ENCODE data around the gene ASIP.
"Not testable (repeated sequence)": the region's sequence is repeated elsewhere in the genome, so short reads cannot be mapped to it uniquely, and the experiment has no call there.

The ASIP gene

DNA sequence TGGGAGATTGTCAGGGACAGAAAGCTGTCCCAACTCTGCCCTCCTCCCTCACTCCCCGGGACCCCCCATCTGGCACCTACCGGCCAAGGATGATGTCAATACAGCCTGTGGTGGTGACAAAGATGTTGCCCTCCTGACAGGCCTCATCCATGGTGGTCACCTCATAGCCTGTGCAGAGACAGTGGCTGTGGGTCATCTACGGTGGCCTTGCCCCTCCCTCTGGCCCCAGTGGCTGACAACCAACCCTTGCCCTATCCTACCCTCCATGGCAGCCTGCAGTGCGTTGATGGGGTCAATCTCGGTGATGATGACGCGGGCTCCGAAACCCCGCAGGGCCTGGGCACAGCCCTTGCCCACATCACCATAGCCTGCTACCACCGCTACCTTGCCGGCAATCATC lies 49.2 kb downstream of the ASIP start:
- DNase-seq, result no peak

DNA sequence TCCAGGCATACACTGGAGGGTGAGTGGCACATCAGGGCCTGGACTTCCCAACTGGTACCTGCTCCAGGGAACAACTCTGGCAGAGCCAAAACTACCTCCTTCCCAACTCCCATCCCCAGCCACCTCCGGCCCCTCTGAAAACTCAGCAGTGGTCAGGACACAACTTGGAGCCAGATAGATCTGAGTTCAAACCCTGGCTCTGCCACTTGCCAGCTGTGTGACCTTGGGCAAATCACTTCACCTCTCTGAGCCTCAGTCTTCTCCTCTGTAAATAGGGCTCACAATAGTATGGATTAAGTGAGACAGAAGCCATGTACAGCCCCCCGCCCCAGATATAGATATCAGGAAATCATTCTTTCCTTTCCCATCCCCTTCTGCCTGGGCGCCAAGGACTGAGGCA lies 51.3 kb downstream of the ASIP start:
- no peak for DNase-seq

DNA sequence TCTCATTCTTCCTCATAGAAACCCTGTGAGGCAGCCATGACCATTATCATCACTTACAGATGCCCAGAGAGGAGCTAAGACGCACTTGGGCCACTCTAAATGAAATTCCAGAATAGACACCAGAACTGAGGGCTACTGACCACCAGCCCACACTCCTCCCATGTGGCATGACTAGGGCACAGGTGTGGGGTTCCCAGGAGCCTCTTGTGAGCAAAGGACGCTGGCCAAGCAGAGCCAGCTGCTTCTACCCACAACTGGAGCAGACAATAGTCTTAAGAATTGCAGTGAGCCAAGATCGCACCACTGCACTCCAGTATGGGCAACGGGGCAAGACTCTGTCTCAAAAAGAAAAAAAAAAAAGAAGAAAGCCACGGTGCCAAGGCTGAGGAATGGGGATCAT lies 51.9 kb downstream of the ASIP start:
- DNase-seq, result no peak

DNA sequence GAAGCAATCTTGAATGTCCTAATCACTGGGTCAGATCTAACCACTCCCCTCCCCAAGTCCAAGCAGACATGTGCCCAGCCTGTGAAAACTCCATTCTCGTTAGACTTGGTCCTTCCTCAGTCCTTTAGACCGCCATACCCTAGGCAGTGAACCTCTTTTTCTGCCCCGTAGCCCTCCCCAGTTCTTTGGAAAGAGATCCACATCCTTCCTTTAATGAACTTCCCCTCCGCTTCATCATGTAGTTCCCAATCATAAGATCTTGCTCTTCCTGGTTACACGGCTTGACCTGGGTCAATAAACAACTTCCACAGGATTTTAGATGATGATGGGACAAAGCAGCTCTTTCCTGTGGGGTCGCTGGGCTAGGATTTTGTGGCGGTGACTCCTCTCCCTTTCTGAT lies 52.4 kb downstream of the ASIP start:
- no peak for DNase-seq

DNA sequence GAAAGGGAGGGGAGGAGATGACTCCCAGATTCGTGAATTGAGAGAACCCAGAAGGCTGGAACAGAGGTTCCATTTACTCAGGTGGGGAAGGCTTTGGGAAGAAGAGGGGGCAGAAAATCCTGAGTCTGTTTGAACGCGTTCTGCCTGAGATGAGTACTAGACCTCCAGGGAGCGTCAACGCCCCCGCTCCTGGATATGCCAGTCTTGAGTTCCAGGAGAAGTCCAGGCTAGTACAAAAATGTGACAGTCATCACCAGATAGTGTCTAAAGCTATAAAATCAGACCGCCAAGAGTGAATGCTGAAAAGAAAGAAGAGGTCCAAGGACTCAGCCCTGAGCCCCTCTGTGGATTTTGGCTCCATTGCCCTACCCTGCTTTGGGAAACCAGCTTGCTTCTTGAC lies 53.3 kb downstream of the ASIP start:
- no peak for DNase-seq

DNA sequence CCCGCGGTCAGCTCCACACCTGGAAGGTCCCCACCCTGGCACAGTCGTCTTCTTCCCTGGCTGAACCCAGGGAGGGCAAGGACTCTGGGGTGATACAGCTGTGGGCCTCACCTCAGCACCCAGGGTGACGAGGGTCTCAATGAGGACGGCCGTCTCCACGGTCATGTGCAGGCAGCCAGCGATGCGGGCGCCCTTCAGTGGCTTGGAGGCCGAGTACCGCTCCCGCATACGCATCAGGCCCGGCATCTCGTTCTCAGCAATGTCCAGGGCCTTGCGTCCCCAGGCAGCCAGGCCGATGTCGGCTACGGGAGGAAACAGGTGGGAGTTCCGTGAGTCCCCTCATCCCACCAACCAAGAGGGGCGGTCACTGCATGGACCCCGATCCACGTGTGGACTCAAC lies 54.1 kb downstream of the ASIP start:
- no peak for DNase-seq

DNA sequence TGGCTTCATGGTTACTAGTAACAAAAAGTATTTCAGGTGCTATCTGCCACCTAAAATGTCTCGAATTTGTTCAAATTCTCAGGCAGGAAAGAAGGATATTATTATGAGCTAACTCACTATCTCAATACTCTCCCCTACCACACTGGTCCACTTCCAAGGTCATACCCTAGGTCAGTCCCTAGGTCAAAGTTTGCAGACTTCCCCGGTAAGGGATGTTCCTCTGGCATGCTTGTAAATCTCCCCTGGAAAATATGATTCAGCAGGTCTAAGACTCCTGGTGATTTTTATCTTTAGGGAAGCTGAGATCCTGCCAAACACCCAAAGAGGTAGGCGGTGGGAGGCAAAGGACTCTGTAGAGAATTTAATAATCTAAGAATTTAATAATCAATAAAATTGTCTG lies 55.2 kb downstream of the ASIP start:
- DNase-seq, result no peak

DNA sequence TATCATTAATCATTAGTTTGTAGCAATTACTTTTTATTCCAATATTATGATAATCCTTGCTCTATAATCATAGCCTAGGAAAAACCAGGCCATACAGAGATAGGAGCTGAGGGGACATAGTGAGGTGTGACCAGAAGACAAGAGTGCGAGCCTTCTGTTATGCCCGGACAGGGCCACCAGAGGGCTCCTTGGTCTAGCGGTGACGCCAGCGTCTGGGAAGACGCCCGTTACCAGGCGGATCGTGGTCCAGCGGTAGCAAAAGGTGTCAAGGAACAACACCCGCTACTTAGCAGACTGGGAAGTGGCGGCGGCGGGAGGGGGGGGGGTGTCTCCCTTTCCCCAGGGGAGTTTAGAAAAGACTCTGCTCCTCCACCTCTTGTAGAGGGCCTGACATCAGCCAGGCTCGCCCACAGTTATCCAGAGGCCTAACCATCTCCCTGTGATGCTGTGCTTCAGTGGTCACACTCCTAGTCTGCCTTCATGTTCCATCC lies 57.1 kb downstream of the ASIP start:
- not testable (repeated sequence) for DNase-seq

DNA sequence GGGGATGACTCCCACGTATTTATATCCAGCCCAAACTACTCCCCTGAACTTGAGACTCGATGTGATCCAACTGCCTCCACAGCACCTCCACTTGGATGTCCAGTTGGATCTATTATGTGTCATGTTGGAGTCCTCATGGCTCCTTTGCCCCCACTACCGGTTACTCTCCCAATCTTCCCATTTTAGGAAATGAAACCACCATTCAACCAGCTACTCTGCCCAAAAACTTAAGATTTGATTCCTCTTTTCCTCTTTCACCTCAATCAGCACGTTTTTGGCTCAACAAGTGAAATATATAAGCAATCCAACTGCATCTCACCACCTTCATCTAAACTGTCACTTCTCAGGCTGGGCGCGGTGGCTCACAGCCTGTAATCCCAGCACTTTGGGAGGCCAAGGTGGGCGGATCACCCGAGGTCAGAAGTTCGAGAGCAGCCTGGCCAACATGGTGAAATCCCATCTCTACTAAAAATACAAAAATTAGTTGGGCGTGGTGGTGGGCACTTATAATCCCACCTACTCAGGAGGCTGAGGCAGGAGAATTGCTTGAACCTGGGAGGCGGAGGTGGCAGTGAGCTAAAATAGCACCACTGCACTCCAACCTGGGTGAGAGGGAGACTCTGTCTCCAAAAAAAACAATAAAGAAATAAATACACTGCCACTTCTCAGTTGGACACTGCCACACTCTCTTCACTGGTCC lies 58.5 kb downstream of the ASIP start:
- DNase-seq, result no peak

DNA sequence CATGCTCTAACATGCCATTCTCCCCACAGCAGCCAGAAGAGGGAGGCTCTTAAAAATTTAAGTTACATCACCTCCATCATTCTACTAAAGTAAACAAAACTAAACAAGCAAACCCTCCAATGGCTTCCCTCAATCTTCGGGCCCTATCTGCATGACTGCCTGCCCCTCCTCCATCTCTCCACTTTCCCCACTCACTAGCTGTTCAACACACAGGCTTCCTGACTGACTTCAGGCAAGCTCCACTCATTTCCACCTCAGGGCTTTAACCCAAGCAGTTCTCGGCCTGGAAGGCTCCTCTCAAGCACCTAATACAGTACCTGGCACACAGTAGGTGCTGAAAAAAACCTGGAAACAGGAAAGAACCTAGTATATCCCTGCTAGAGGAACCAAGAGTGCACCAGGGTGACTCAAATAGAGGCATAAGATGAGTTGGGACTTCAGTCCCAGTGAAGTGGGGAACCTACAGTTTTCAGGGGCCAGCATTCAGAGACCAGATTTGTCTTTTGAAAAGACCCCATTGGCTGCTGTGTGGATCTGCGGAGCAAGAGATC lies 59.1 kb downstream of the ASIP start:
- peak; percentile 8 for DNase-seq

DNA sequence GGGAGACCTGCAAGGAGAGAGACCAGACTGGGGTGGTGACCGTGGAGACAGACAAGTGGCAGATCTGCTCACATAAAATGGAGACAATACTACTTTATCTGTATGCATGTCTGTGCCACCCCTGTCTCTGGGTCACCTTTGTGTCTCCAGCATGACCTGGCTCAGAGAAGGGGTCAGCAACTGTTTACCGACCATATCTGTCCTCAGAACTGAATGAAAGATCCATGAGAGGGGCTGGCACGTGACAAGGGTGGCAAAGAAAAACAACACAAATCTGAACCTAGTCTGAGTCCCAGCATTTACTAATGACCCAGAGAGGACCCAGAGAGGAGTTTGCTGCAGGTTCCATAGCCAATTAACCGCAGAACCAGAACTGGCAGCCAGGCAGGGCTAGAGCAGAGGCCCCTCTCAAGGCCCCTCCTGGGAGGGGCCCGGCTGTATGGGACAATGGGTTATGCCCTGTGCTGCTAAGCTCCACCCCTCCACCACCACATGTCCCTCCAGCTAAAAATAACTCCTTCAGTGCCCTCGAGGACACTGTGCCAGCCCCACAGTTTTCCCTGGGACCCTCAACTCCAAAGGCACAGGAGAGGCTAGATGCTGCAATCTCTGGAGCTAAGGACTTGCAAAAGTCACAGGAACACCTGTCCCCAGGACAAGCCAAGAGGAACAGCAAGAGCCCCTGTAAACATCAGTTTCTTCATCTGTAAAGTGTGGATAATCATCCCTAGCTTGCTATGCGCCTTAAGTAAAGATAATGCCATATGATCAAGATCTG lies 59.8 kb downstream of the ASIP start:
- DNase-seq, result no peak

DNA sequence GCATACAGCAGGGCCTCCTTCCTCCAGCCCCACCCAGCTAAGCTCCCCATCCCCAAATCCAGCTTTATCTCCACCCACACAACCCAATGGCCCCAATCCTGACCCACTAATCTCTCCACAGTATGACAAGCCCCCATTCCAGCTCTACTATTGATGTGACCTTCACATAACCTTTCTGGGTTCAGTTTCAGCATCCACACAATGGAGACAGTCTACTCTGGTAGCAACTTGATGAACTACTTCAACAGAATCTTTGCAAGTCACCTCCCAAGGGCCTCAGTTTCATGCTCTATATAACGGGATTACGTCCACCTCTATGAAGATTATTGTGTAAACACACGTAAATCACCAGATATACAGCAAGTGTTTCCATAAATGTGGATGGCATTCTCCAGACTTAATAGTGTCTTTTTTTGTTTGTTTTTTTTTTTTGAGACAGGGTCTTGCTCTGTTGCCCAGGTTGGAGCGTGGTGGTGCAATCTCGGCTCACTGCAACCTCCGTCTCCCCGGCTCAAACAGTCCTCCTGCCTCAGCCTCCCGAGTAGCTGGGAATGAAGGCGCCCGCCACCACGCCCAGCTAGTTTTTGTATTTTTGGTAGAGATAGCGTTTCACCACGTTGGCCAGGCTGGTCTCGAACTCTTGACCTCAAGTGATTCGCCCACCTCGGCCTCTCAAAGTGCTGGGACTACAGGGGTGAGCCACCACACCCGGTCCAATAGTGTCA lies 60.5 kb downstream of the ASIP start:
- DNase-seq, result no peak

DNA sequence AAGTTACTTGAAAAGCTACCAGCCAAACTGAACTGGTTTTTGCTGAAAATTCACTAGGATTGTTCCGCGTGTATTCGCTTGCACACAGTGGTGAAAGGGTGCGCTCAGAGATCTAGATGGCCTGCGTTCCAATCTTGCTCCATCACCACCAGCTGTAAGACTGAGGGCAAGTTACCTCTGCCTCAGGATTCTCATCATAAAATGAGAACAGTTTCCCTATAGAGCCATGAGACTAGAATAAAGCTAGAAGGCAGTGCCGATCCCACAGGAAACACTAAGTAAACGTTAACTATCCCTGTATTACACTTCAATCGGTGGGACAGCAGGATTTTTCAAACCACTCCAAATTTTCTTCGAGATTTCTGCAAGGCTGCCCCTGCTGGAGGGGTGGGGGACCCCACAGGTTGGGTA lies 61.1 kb downstream of the ASIP start:
- DNase-seq, result no peak

DNA sequence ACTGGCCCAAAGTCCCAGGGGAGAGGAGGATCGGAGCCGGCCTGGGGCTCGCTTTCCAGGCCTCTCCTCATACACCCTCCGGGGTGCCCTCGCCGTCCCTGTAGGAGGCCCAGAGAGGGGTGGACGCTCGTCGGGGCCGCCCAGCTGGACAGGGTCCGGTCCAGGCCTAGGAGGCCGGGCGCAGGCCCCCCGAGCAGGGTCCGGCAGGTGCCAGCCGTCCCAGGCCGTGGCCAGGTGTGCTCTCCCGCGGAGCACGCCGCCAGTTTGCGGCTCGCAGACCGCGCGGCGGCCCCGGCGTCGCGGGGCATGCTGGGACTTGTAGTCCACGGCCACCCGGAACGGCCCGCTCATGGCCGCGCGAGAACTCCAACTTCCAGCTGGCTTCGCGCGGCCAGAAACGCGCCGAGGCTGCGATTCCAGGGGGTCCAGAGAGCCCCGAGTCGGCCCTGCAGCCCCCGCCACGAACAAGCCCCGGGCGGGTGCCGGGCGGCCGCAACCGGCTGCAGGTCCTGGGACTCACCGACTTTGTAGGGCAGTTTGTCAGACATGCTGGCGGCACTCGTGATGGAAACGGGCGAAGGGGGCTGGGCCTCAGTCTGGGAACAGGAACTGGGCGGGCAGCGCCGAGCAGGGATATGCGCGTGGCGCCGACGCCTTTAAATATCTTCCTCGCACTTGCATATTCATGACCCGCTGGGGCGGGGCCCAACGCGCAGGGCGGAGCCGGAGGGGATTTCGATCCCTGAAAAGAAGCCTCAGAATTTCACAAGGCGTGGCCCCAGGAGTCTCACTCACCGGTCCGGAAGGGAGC lies 61.7 kb downstream of the ASIP start, which contains the start of gene AHCY:
AHCY (minus strand) TSS at position 633 of the 811 bp plus-strand sequence; CDS start at position 548, 85 bp downstream.
- peak; percentile 94 for DNase-seq

DNA sequence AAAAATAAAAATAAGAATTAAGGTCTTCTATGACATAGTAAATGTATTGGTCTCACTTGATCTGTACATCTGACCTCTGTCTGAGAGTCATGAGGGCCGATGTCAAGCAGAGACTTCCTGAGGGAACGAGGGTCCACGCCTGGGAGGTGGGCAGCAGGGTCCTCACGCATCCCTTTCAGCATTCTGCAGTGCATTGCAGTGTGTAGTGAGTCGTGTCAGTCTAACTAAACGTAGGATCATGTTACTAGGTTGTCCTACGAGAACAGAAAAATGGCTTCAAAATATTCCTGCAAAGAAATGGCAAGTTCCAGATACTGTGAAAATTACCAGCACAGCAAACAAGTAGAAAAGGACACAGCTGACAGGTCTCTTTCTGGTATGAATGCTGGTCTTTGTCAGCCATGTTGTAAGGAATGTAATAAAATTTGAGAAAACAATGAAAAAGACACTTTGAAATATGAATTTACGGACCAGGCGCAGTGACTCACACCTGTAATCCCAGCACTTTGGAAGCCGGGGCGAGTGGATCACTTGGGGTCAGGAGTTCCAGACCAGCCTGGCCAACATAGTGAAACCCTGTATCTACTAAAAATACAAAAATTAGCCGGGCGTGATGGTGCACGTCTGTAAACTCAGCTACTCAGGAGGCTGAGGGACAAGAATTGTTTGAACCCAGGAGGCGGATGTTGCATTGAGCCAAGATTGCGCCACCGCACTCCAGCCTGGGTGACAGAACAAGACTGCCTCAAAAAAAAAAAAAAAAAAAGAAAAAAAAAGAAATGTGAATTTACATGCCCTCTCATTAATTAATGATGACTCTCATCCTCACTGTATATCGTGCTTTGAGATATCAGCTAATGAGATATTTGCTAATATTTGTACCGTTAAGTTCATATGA lies 64.4 kb downstream of the ASIP start:
- no peak for DNase-seq

DNA sequence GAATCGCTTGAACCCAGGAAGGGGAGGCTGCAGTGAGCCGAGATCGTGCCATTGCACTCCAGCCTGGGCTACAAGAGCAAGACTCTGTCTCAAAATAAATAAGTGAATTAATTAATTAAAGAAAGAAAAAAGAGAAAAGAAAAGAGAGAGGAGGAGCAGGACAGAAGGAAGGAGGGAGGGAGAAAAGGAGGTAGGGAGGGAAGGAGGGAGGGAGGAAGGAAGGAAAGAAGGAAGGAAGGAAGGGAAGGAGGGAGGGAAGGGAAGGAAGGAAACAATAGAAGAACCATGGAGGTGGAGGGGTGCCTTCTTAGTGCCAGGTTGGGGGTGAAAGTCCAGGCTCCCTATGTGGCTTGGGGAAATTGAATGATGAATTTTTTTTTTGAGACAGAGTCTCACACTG lies 68.5 kb downstream of the ASIP start:
- no peak for DNase-seq

DNA sequence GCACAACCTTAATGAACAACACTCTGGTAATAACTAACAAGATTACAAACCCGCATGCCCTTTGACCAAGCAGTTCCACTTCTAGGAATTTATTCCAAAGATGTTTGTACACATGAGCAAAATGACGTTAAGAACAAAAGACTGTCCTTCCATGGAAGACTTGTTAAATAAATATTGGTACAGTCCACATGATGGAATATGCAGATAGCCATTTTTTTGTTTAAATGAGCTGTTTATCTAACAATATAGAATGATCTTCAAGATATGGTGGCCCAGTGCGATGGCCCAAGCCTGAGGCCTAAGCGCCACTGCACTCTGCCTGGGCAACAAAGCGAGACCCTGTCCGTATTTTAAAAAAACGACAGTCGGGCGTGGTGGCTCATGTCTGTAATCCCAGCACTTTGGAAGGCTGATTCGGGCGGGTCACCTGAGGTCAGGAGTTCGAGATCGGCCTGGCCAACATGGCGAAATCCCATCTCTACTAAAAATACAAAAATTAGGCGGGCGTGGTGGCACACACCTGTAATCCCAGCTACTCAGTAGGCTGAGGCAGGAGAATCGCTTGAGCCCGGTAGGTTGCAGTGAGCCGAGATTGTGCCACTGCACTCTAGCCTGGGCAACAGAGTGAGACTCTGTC lies 69.4 kb downstream of the ASIP start:
- no peak for DNase-seq

DNA sequence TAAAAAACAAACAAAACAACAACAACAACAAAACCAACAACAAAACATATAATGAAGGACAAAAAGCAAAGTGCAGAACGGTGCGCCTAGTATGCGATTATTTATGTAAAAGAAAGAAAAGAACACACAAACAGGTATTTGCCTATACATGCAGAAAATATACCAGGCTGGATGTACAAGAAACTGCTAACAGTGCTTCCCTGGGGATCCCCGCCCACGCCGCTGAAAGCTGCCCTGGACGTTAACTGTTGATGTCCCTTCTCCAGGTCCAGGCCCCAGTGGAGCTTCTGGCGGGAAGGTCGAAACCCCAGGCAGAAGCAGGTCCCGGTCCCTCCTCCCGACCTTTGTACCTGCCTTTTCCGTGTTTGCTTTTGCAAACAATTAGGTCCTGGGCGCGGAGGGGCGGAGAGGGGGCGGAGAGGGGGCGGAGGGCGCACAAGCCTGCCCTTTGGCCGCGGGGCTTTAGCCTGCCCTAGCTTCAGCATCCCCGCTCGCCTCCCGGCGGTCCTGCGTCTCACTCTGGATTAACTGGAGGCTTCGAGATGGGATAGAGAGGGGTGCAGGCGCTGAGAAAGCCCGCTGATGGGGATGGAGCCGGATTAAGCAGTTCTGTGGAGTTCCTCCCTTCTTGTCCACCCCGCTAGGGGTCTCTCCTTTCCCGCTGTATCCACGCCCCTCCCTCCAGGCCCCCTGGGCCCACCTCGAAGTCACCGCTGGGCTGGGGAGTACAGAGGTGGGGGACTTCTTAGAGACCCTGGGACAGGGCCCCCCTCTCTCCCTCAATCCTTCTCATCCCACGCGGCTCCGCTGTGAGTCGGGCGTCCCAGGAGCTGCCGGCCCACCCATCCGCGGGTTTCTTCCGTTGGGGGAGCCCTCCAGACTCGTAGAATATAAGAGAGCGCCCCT lies 70.1 kb downstream of the ASIP start:
- DNase-seq, result peak; percentile 20

DNA sequence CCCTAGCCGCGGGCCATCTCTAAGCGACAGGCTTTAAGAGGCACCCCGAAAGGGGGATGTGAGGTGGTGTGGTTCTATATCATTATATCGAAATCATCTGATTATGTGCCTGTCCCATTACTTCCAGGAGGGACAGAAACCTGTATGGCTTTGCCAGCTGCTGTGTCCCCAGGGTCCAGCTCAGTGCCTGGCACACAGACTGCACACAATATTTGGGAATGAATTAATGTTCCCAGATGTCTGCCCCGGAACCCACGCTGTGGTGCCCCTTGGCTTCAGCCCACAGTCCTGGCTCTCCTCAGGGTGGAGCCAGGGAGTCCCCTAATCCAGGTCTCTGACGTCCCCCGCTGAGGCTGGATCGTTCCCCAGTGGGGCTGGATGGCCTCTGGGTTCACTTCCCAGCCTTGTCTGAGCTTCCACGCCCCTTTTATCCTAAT lies 70.8 kb downstream of the ASIP start:
- DNase-seq, result peak; percentile 5

Measured in NCI-H1105 (cell line).